Occipital lobe (tissue), 2 donors: ENCODE results near the gene JMY. TPM values are rescaled to one million over a fixed set of nuclear protein-coding genes. Genes with fewer than 3 reads are reported as not detected.
"Not testable (repeated sequence)": the region's sequence is repeated elsewhere in the genome, so short reads cannot be mapped to it uniquely, and the experiment has no call there.

Experiments used
- DNase-seq: peaks from one replicate; lab custom pipeline; 2025; lab: John Stamatoyannopoulos, UW
- total RNA-seq: library from RNA; depleted of rRNA; stranded (reverse); fragments of >200 nt; gene quantifications from one replicate; pipeline ENCODE4 v1.2.3, GENCODE V29; 2014

The JMY gene
- total RNA-seq, 1 donor from 2014 or later = 48.7 TPM

- no peak for DNase-seq
Observed at GRCh38 chr5:79237740-79238560, 2.0 kb downstream of the JMY start.

DNA sequence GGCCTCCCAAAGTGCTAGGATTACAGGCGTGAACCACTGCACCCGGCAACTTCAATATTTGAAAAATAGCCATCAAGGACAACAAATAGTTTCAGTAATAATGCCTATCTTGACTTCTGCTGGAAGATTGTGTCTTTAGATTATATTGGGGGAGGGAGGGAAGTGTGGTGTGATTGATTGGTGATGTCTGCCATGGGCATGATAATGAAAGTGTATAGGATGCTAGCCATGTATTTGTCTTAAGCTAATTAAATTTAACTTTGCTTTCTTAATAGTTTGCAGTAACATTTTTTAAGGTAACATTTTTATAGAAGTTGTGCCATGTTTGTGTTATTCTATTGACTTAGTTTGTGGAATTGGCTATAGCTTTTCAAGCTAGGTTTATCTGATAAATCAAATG, 4.6 kb downstream of the JMY start:
- DNase-seq = no peak

- no peak for DNase-seq
Observed at GRCh38 chr5:79241535-79241979, 5.6 kb downstream of the JMY start.

DNA sequence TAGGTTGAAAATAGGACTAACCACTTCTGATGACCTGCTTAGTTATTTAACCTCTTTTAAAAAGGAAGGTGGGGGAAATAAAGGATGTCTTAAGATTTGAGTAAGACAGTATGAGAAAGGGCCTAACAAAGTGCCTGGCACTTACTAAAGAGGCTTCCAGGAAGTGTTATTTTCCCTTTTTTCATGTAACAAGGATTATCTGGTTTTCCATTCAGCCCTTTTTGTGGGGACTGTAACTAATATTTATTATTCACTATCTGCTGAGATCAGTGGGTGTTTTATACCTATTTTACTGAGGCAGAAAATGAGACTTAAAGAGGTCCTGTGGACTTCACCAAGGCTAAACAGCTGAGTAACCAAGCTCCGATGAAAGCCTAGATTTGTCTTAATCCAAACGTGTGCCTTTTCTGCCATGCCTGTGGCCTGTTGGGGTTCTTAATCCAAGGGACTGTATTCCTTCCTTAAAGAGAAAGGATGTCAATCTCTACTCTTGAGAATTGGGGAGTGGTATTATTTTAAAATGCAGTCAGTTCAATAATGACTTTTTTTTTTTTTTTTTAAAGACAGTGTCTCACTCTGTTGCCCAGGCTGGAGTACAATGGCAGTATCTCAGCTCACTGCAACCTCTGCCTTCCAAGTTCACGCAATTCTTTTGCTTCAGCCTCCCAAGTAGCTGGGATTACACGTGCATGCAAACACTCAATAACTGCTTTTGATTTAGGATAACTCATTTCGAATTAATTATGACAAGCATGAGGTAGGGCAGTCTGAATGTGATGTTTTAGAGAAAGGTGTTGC, 6.5 kb downstream of the JMY start:
- DNase-seq = no peak

DNA sequence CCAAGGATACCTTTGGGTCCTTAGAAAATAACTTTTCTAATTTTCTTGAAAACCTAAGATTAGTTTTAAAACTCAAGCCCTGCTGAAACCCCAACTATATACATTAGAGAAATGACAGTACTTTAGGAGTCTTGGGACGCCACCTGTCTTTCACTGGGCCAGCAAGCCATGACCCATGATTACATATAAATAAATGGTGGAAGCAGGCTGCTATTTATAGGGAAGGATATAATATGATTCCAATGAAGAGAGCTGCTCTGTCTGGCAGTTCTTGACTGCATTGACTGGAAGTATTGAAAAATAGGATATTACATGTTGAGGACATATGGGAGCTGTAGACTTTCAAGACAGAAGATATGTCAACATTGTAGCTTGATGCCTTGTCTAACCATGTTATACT, 7.3 kb downstream of the JMY start:
- DNase-seq = no peak

DNA sequence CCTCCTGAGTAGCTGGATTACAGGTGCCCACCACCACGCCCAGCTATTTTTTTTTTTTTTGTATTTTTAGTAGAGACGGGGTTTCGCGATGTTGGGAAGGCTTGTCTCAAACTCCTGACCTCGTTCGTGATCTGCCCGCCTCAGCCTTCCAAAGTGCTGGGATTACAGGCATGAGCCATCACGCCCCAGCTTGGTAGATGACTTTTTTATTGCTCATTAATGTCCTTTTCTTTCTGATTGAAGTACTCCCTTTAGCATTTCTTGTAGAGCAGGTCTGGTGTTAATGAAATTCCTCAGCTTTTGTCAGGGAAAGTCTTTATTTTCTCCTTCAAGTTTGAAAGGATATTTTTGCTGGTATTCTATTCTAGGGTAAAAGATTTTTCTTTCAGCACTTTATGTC, 18.1 kb downstream of the JMY start:
- not testable (repeated sequence) for DNase-seq

DNA sequence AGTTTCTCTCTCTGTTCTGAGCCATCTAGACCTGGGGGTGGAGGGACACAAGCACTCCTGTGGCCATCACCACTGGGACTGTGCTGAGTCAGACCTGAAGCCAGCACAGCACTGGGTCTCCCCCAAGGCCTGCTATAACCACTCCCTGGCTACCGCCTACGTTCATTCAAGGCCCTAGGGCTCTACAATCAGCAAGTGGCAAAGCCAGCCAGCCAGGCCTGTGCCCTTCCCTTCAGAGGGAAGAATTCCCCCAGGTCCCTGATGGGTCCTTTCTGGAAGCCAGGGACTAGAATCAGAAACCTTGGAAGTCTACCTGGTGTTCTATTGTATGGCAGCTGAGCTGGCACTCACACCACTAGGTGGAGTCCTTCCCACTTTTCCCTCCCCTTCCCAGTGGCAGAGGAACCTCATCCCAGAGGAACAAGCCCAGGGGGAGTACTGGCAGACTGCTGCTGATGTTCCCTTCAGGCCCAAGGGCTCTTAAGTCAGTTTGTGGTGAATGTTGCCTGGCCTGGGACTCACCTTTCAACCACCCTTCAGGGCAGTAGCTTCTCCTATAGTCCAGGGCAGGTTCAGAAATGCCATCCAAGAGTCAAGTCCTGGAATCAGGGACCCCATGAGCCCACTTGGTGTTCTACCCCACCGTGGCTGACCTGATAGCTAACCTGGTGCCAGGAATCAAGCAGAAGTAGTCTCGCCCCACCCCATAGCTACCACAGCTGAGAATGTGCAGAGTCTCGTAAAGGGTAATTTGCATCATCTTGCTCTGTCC, 20.0 kb downstream of the JMY start:
- no peak for DNase-seq

DNA sequence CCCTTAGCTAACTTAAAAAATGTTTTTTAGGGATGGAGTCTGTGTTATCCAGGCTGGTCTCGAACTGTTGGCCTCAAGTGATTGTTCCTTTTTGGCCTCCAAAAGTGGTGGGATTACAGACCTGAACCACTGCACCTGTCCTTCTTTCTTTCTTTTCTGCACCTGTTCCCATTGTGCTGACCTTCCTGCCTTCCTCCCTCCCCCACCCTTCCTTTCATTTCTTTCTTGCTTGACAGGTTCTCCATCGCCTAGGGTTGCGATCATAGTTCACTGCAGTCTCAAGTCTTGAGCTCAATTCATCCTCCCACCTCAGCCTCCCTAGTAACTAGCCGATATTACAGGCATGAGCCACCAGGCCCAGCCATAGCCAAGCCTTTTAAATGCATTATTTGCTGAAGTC, 20.6 kb downstream of the JMY start:
- no peak for DNase-seq

DNA sequence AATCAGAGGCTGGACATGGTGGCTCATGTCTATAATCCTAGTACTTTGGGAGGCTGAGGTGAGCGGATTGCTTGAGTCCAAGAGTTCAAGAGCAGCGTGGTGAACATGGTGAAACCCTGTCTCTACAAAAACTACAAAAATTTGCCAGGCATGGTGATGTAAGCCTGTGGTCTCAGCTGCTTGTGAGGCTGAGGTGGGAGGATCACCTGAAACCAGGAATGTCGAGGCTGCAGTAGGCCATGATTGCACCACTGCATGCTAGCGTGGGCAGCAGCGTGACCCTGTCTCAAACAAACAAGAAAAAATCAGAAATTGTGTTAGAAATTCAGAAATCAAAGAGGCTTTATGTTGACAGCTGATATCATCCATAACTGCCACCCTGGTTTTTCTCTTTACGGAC, 21.4 kb downstream of the JMY start:
- DNase-seq = no peak

DNA sequence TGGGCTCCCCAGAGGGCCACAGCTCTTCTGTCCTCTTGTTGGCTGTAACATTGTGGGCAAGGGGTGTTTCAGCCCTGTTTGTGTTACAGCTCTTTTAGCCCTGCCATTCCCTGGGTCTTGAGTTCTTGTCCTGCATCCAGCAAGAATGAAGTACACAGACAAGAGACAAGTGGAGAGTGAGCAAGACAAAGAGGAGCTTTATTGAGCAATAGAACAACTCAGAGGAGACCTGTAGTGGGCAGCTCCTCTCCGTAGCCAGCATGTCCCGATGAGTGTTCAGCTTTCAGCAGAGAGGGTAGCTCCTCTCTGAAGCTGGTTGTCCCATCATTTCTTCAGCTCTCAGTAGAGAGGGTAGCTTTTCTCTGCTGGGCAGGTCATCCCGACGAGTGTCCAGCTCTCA, 22.9 kb downstream of the JMY start:
- no peak for DNase-seq

GRCh38 chr5:79259383-79259782, 23.5 kb downstream of the JMY start:
- no peak for DNase-seq

DNA sequence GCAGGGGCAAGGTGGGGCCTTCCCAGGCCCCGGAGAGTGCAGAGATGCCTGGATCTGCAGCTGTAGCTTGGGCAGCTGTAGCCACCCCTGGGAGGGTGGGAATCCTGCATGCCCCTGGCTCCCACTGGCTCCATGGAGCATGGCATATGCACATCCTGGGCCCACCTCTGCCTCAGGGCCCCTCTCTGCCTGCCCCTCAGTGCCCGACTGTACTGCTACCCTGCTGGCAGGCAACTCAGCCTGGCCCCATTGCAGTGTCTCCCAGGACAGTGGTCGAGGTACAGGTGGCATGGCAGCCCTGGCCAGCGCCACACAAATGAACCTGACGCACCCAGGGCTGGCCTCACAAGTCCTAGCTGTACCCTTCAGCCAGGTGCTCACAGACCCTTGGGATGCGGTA, 23.9 kb downstream of the JMY start:
- no peak for DNase-seq

DNA sequence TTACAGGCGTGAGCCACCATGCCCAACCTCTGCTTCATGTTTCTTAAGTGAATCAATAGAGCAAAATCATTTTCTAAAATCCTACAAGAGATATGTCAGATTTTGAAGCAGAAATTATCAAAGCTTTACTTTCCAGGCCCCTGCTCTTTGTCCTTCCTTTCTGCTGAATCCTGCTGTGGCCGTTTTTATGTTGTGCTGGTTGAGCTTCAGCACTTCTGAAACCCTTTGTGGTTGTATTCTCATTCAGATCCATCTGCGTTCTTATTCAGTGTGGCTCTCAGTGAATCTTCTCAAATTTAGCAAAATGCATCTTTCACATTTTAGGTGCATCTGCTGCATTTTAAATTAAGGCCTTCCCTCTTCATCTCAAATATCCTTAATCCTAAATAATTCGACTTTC, 26.0 kb downstream of the JMY start:
- no peak for DNase-seq

- DNase-seq = no peak
Observed at GRCh38 chr5:79263290-79263689, 27.4 kb downstream of the JMY start.

- DNase-seq = no peak
Observed at GRCh38 chr5:79267180-79267579, 31.2 kb downstream of the JMY start.

- DNase-seq = no peak
Observed at GRCh38 chr5:79269733-79270166, 33.8 kb downstream of the JMY start.

DNA sequence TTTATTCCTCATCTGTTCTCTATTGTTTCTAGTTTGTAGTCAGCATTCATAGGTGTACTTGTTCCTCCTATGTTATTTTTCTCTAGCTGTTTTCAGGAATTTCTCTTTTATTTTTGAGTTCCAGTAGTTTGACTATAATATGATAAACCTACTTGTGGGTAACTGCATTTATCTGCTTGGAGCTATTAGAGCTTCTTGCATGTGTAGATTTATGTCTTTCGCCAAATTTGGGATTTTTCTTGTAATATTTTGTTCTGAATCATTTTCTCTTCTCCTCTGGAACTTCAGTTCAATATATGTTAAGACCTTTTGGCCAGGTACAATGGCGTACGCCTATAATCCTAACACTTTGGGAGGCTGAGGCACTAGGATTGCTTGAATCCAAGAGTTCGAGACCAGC, 37.4 kb downstream of the JMY start:
- no peak for DNase-seq

DNA sequence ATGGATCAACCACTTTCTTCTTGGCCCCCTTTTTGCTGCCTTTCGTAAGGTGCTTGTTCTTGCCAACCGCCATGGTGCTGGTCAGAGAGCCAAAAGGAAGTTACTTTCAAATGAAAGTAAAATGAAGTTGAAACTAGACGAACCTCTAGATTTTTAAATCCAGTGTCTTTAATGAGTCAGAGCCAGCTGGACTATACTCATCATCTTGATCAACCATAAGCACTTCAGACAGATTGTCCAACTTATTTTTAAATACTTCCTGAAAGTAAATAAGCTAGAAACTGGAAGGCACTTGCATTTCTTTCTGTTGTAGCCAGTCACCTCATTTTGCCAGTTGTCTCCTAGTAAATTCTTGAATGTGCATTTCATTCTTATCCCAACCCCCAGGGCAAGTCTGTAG, 48.9 kb downstream of the JMY start:
- DNase-seq = no peak

DNA sequence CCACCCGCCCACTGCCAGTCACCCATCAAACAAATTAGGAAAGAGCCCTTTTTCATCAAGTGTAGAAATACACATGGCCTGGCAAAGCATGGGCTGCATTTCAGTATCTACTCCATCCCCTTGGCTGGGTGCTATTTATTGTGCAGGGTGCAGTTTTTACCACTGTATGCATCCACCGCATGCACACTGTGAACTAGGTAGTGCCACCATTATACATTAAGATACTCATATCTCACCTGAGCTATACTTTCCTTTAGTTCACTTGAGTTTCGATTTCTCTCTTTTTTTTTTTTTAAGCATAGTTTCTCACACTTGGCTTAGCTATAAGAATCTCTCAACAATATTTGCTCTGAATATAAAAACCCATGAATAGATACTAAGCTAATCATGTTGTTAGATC, 49.4 kb downstream of the JMY start:
- no peak for DNase-seq

DNA sequence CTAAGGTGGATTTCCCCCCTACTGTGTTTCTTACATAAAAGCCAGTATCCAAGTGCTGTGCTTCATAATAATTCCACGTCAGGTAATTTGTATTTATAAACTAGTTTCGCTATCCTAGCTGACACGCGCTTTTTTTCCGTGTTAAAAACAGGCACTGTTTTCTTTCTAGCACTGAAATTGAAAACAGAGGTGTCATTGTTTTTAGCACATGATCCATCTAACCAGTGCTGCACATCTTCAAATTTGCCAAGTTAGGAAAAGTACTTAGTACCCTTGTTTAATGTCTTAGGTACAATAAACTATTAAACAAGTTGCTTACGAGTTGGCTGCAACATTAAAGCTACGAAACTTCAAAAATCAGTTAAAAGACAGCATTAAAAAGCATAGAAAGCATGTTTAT, 49.9 kb downstream of the JMY start:
- DNase-seq = no peak

GRCh38 chr5:79287380-79287779, 51.4 kb downstream of the JMY start:
- DNase-seq = no peak

GRCh38 chr5:79287907-79288306, 52.0 kb downstream of the JMY start:
- DNase-seq = no peak
